ENCODE measurements around the gene PRKG1. TPM values are rescaled to one million over a fixed set of nuclear protein-coding genes. Genes with fewer than 3 reads are reported as not detected.

The PRKG1 gene
- total RNA-seq, 1 donor from 2014 or later: 4.6 TPM

DNA sequence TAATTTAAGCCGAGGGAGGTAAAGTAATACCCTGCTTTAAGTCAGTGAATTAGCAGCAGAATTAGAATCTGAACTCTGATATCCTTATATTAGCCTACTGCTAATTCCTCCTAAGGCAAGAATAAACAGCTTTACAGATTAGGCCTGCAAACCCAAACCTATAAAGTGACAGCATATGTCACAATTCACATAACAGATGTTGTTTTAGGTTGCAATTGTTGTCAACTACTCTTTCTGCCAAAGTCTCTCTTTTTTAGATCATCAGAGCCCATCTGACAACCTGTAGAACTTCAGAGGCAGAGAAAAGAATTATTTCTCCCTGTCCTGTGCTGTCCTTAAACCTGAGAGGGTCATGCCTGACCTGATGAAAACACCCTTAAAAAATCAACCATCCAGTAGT lies 167.2 kb downstream of the PRKG1 start:
- Mint-ChIP-seq H3K27me3 (no peaks in the 10 kb centered on the region), H3K4me1 (ENCODE audit: low read depth) (peaks cover 2% of the 10 kb centered on the region)

DNA sequence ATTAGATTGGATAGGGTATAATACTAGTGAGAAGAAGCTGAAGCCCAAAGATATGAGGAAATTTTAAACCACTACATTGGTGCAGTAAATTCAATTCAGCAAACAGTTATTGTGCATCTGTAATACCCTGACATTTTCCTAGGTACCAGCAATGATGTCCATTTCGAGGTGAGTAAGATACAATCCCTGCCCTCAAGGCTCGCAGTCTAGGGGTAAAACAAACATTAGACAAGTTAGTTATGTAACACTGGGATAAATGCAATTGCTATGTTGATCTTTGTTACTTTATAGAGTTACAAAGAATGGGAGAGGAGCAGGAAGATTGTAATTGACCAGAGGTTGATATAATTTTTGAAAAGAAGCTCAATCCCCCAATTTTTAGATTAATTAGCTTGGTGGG lies 168.1 kb downstream of the PRKG1 start:
- TF ChIP-seq, protein P1, sequence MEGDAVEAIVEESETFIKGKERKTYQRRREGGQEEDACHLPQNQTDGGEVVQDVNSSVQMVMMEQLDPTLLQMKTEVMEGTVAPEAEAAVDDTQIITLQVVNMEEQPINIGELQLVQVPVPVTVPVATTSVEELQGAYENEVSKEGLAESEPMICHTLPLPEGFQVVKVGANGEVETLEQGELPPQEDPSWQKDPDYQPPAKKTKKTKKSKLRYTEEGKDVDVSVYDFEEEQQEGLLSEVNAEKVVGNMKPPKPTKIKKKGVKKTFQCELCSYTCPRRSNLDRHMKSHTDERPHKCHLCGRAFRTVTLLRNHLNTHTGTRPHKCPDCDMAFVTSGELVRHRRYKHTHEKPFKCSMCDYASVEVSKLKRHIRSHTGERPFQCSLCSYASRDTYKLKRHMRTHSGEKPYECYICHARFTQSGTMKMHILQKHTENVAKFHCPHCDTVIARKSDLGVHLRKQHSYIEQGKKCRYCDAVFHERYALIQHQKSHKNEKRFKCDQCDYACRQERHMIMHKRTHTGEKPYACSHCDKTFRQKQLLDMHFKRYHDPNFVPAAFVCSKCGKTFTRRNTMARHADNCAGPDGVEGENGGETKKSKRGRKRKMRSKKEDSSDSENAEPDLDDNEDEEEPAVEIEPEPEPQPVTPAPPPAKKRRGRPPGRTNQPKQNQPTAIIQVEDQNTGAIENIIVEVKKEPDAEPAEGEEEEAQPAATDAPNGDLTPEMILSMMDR (IDR thresholded peaks at IDR 0.05; ENCODE audit: unreplicated experiment): no peak
- Mint-ChIP-seq H3K9me3 (ENCODE audit: low read depth) (no peaks in the 10 kb centered on the region), H3K4me1 (ENCODE audit: low read depth) (peaks cover 2% of the 10 kb centered on the region), H3K4me3 (ENCODE audit: low read depth) (no peak overlapping the region), H3K36me3 (ENCODE audit: insufficient read depth) (no peaks in the 10 kb centered on the region), H3K27ac (no peak overlapping the region), H3K27me3 (no peaks in the 10 kb centered on the region)
- no peak for DNase-seq (ENCODE audit: low spot score, unreplicated experiment)

More for the DNA sequence above, 167.2 kb downstream of the PRKG1 start:
- DNase-seq (ENCODE audit: low spot score, unreplicated experiment): no peak
- Mint-ChIP-seq H3K36me3 (ENCODE audit: insufficient read depth) (no peaks in the 10 kb centered on the region), H3K27ac (no peak overlapping the region), H3K9me3 (ENCODE audit: low read depth) (no peaks in the 10 kb centered on the region), H3K4me3 (ENCODE audit: low read depth) (no peak overlapping the region)
- TF ChIP-seq, protein P1 (IDR thresholded peaks at IDR 0.05; ENCODE audit: unreplicated experiment): no peak

DNA sequence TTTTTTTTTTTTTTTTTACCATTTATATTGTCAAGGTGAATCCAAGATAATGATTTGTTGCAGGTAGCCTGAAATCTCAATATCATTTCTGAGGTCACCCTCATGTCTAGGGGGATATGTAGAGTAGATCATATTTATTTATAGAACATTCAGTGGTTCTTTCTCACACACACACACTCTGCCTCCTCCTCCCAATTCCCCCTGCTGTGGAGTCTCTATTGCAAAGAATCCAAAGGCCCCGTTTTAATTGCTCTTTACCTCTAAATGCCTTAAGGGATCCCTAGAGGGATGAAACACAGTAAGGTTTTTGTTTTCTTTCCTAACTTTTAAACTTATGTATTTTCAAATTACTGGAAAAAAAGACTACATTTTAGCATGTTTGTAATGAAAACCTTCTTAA lies 170.0 kb downstream of the PRKG1 start:
- no peak overlapping the region for H3K4me3 Mint-ChIP-seq (ENCODE audit: low read depth)
- DNase-seq (ENCODE audit: low spot score, unreplicated experiment): no peak
- no peak overlapping the region for H3K27ac Mint-ChIP-seq
- no peaks in the 10 kb centered on the region for H3K36me3 Mint-ChIP-seq (ENCODE audit: insufficient read depth)
- H3K9me3 Mint-ChIP-seq (ENCODE audit: low read depth): no peaks in the 10 kb centered on the region
- no peaks in the 10 kb centered on the region for H3K27me3 Mint-ChIP-seq
- TF ChIP-seq, protein P1 (IDR thresholded peaks at IDR 0.05; ENCODE audit: unreplicated experiment): no peak
- peaks cover 2% of the 10 kb centered on the region for H3K4me1 Mint-ChIP-seq (ENCODE audit: low read depth)

DNA sequence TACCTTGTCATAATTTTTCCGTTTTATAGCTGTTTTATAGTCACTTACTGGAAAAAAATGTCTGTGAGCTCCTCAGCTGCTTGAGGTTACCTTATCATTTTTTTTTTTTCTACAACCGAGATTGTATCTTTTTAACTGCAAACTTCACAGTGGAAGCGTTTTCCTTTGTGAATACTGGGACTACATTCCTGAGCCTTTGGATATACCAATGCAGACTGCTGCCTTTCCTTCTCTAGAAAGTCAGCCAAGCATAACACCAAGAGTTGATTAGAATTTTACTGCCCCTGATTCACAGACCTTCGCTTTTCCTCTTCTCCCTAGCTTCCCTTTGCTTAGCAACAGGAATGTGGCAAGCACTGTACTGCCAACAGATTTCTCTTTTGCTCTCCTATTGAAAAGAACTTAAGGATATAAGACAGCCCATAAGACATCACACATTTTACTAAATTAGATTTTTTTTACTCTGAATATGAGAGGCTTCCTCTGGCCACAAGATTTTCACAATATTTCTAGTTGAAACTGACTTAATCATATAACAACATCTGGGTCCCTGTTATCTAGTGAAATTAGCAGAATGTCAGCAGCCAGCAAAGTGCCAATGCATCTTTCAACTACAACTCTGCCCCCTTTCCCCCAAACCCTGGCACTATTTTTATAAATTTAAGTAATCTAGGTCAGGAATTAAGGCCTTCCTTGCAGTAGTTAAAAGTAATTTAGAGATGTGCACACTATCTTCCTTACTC lies 170.6 kb downstream of the PRKG1 start:
- H3K4me3 Mint-ChIP-seq (ENCODE audit: low read depth): no peak overlapping the region

GRCh38 chr10:51246156-51246555 lies 171.9 kb downstream of the PRKG1 start:
- H3K4me3 Mint-ChIP-seq (ENCODE audit: low read depth): no peak overlapping the region
- DNase-seq (ENCODE audit: low spot score, unreplicated experiment): no peak
- no peaks in the 10 kb centered on the region for H3K27me3 Mint-ChIP-seq
- H3K9me3 Mint-ChIP-seq (ENCODE audit: low read depth): no peaks in the 10 kb centered on the region
- peaks cover 2% of the 10 kb centered on the region for H3K4me1 Mint-ChIP-seq (ENCODE audit: low read depth)
- no peaks in the 10 kb centered on the region for H3K36me3 Mint-ChIP-seq (ENCODE audit: insufficient read depth)
- TF ChIP-seq, protein P1 (IDR thresholded peaks at IDR 0.05; ENCODE audit: unreplicated experiment): no peak
- no peak overlapping the region for H3K27ac Mint-ChIP-seq

More for the DNA sequence above, 170.6 kb downstream of the PRKG1 start:
- TF ChIP-seq, protein P1 (IDR thresholded peaks at IDR 0.05; ENCODE audit: unreplicated experiment): no peak
- DNase-seq (ENCODE audit: low spot score, unreplicated experiment): no peak
- Mint-ChIP-seq H3K4me1 (ENCODE audit: low read depth) (peaks cover 2% of the 10 kb centered on the region), H3K27me3 (no peaks in the 10 kb centered on the region), H3K36me3 (ENCODE audit: insufficient read depth) (no peaks in the 10 kb centered on the region), H3K27ac (peak overlapping the region; percentile 30), H3K9me3 (ENCODE audit: low read depth) (no peaks in the 10 kb centered on the region)

Measured in progenitor cell of endocrine pancreas (in vitro differentiated cells).